Medulla oblongata (tissue), 1 donor: Measurements from ENCODE around the gene NCOA3.
"Not testable (repeated sequence)": the region's sequence is repeated elsewhere in the genome, so short reads cannot be mapped to it uniquely, and the experiment has no call there.

Experiments used
- DNase-seq: peaks from one replicate; pipeline ENCODE4 v3.0.0-alpha.2; 2015; ENCODE audit errors: extremely low spot score

The NCOA3 gene

DNA sequence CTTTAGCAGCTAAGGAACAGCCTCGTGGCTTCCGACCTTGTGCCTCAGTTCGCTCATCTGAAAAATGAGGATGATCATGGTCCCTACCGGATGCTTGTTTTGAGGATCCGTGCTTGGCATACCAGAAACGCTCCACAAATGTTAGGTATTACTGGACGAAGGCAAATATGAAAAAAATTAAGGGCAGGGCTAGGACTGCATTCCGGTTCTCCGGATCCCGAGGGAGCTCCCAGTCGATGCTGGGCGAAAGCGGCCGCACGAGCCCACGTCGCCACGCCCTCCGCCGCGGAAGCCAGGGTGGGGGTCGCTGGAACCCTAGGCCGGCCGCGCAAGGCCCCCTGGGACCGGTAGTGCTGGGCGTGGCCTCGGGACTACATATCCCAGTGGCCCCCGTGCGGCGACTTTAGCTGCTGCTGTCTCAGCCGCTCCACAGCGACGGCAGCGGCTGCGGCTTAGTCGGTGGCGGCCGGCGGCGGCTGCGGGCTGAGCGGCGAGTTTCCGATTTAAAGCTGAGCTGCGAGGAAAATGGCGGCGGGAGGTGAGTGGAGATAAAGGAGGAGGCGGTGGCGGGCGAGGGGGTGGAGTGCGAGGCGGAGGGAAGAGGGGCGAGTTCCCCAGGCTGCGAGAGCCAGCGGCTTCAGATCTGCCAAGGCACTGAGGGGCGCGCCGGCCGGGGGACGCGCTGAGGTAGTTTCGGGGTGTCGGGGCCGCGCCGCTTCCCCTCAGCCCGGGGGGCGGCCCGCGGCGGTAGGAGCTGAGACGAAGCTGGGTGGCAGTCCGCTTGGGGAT is at the start of gene NCOA3:
TSS of gene NCOA3 (plus strand) at position 406 of the 789 bp plus-strand sequence. CDS start 120,361 bp downstream, outside the sequence.
- DNase-seq = peak; percentile 93

DNA sequence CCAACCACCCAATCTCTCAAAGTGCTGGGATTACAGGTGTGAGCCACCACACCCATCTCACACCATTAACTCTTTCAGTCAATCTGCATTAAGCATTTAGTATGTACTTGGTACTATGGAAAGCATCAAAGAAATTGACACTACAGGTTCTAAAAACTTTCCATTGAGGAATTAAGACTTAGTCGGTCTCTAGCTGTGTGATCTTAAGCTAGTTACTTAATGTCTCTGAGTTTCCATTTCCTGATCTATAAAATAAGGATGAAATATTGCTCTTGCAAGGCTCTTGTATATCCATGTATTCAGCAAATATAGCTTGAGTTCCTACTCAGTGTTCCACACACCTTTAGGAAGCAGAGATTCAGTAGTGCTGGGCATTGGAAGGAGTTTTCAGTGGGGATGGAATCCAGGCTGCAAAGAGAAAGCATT is 48.9 kb upstream of the NCOA3 start:
- no peak for DNase-seq

DNA sequence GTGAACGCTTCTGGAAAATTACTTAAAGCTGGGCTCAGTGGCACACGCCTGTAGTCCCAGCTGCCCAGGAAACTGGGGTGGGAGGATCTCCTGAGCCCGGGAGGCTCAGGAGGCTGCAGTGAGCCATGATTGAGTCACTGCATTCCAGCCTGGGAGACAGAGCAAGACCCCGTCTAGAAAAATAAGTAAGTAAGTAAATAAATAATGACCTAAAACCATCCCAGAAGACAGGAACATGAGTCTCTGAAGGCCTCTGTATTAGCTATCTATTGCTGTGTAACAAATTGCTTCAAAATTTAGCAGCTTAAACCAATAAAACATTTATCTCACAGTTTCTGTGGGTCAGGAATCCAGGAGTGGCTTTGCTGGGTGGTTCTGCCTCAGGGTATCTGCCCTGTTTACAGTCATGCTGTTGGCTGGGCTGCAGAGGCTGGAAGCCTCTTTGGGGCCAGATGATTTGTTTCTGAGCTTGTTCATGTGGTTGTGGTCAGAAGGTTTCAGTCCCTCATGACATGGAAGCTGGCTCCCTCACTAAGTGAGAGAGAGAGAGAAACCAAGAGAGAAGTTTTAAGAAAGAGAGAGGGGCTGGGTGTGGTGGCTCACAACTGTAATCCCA is 48.4 kb upstream of the NCOA3 start:
- no peak for DNase-seq

DNA sequence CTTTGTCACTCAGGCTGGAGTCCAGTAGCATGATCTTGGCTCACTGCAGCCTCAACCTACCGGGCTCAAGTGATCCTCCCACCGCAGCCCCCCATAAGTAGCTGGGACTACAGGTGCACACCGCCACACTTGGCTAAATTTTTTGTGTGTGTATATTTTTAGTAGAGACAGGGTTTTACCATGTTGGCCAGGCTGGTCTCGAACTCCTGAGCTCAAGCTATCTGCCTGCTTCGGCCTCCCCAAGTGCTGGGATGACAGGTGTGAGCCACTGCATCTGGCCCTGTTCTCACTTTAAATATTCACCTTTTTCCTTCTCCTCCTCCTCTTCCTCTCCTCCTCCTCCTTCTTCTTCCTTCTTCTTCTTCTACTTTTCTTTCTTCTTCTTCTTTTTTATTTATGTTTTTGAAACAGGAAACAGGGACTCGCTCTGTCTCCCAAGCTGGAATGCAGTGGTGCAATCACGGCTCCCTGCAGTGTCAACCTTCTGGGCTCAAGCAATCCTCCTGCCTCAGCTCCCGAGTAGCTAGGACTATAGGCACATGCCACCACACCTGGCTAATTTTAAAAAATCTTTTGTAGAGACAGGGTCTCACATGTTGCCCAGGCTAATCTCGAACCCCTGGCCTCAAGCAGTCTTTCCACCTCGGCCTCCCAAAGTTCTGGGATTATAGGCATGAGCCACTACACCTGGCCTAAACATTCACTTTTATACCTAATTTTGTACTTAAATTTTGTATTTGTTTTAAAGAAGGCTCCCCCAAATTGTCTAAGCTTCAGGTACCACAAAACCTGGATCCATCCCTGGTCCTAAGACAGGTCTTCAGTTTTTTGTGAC is 47.2 kb upstream of the NCOA3 start:
- no peak for DNase-seq

DNA sequence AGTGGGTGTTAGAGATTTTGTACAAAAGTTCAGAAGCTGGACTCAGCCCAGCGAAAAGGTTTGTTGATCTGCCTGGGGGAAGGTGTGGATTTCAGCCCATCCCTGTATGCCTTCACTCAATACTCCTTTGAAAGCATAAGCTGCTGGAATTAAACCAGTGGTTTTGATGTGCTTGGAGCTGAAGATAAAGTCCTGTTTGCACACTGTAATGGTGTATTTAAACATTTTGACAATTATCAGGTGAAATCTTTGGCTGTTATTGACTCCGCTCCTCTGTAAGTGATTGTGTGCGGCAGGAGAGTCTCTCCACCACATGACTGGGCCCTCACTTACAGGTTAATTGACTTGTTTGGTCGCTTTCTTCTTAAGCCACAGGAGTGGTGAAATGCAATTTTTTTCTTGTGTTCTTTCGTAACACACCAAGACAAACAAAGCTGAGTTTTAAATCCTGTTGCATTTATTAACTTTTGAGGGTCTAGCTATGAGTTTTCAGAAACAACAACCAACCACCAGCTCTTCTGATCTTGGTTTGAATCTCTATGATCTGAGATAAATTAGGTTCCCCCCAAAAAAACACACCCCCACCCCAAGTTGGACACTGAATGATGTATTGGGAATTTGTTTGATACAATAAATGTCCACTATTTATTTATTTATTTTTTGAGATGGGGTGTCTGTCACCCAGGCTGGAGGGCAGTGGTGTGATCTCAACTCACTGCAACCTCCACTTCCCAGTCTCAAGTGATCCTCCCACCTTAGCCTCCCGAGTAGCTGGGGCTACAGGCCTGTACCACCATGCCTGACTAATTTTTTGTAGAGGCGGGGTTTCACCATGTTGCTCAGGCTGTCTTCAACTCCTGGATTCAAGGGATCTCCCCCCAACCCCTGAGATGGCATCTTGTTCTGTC is 46.3 kb upstream of the NCOA3 start:
- no peak for DNase-seq

DNA sequence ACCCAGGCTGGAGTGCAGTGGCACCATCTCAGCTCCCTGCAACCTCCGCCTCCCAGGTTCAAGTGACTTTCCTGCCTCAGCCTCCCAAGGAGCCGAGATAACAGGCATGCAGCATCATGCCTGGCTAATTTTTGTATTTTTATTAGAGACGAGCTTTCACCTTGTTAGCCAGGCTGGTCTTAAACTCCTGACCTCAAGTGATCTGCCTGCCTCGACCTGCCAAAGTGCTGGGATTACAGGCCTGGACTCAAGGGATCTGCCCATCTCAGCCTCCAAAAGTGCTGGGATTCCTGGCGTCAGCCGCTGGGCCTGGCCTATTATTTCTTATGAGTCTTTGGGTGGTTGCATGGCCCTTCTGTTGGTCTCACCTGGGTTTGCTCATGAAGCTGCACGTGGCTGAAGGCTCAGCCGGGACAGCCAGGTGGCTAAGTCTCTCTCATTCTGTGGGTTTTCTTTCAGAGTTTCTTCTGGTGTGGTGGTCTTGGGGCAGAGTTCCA is 45.6 kb upstream of the NCOA3 start:
- DNase-seq = no peak

DNA sequence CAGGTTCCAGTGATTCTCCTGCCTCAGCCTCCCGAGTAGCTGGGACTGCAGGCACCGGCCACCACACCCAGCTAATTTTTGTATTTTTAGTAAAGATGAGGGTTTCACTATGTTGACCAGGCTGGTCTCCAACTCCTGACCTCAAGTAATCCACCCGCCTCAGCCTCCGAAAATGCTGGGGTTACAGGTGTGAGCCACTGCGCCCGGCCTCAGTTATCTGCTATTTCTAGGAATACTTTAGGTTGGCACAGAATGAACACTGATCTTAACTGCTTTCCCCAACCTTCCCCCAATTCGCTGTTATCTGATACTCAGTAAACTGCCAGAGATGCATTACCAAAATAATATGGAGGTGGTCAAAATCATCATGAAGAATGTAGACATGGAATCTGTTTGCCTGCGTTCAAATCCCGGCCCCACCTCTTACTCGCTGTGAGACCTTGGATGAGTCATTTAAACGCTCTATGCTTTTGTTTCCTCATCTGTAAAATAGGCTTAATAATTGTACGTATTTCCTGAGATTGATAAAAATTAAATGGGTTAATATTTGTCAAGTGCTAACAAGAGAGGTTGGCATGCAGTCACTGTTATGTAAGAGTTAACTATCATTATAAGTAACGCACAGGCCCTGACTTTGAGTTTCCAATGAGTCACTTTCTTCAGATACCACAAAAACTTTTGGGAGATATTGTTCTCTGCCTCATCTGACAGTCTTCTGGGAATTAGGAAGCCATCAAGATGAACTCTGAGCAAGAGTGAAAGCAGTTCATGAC is 44.5 kb upstream of the NCOA3 start:
- no peak for DNase-seq

DNA sequence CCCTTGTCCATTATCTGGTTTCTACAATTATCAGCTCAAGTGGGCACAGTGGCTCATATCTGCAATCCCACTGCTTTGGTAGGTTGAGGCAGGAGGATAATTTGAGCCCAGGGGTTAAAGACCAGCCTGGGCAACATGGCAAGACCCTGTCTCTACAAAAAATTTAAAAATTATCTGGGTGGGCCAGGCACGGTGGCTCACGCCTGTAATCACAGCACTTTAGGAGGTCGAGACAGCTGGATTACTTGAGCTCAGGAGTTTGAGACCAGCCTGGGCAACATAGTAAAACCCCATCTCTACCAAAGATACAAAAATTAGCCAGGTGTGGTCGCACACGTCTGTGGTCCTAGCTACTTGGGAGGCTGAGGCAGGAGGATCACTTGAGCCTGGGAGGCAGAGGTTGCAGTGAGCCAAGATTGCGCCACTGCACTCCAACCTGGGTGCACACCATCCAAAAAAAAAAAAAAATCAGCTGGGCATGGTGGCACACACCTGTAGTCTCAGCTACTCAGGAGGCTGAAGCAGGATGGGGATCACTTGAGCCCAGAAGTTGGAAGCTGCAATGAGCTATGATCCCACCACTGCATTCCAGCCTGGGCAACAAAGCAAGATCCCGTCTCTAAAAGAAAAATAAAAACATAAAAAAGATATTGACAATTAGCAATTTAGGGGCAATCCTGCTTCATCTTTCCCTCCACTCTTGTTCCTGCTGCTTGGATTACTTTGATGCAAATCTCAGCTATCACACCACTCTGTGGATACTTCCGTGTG is 43.2 kb upstream of the NCOA3 start:
- not testable (repeated sequence) for DNase-seq

DNA sequence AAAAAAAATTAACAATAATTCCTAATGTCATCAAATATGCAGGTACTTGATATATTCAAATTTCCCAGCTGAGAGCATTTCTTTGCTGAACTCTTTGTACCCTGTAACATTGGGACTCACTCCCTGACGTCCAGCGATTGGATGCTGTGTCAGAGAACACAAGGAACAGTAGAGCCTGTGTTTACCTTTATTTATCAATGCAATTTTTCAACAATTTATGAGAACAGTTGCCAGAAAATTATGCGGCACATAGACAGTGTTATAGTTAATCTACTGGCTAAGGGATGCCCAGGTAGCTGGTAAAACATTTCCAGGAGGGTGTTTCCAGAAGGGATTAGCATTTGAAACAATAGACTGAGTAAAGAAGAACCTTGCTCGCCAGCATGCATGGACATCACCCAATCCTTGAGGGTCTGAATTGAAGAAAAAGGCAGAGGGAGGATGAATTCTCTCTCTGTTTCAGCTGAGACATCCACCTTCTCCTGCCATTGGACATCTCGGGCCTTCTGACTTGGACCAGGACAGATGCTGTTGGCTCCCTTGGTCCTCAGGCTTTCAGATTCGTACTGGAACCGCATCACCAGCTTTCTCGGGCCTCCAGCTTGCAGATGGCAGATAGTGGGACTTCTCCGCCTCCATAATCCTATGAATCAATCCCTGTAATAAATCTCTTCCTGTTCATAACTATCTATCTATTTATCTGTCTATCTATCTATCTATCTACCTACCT is 42.2 kb upstream of the NCOA3 start:
- no peak for DNase-seq

DNA sequence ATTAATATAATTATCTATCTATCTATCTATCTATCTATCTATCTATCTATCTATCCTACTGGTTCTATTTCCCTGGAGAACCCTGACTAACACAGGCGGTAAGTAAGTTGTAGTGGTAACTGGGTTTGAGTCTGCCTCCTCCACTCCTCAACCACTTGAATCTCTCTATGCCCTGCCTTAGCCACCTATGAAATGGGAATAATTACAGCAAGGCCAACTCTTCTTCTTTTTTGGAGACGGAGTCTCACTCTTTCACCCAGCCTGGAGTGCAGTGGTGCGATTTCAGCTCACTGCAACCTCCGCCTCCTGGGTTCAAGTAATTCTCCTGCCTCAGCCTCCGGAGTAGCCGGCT is 41.0 kb upstream of the NCOA3 start:
- not testable (repeated sequence) for DNase-seq

DNA sequence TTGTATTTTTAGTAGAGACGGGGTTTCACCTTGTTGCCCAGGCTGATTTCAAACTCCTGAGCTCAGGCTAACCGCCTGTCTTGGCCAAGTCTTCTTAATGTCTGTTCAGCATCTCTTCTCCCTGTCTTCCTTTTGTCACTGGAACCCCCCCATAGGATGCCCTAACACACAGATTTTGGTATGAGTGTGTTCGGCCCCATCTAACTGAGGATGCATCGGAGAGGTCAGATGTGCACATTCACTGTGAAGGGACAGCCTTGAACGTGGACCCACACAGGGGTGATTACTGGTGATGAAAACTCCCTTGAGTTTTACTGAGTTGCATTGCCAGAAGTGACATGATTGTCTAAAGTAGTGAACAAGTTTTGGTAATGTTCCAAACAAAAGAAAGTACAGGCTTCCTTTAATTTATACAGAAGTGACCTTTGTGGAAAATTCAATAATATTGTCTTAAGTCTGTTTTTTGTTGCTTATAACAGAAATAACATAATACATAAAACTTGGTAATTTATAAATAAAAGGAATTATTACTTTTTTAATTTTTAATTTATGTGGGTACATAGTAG is 40.5 kb upstream of the NCOA3 start:
- no peak for DNase-seq

DNA sequence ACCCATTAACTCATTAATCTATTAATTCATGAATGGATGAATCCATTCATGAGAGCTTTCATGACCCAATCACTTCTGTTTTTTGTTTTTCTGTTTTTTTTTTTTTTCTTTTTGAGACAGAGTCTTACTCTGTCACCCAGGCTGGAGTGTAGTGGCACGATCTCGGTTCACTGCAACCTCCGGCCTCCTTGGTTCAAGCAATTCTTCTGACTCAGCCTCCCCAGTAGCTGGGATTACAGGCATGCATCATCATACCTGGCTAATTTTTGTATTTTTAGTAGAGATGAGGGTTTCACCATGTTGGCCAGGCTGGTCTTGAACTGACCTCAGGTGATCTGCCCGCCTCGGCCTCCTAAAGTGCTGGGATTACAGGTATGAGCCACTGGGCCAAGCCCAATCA is 39.8 kb upstream of the NCOA3 start:
- DNase-seq = not testable (repeated sequence)

DNA sequence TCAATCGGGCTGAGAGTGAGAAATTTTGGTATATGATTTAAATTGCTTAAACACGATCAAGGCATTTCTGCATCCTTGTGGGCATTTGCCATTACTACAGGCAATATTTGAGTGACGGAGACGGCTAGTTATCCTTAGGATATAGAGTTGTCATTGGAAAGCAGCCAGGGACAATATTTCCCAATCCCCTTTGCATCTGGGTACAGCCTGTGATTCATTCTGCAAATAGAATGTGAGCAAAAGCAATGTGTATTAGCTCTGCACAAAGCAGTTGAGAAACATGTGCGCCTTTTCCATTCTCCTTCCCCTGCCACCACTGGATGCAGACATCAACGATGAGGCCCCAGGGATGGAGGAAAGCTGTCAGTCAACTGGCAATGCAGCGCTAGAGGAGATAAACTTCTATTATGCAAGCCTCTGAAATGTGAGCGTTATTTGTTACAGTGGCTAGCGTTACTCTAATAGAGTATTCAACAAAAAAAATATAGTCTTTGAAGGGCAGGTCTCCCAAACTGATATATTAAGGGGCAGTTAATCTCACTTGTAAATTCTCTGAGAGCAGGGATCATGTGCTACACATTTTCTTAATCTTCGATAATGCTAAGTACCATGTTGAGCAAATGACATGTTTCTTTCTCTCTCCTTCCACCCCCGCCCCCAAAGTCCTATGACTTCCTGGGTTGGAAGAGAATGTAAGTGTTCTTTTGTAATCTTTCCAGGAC is 37.1 kb upstream of the NCOA3 start:
- no peak for DNase-seq

DNA sequence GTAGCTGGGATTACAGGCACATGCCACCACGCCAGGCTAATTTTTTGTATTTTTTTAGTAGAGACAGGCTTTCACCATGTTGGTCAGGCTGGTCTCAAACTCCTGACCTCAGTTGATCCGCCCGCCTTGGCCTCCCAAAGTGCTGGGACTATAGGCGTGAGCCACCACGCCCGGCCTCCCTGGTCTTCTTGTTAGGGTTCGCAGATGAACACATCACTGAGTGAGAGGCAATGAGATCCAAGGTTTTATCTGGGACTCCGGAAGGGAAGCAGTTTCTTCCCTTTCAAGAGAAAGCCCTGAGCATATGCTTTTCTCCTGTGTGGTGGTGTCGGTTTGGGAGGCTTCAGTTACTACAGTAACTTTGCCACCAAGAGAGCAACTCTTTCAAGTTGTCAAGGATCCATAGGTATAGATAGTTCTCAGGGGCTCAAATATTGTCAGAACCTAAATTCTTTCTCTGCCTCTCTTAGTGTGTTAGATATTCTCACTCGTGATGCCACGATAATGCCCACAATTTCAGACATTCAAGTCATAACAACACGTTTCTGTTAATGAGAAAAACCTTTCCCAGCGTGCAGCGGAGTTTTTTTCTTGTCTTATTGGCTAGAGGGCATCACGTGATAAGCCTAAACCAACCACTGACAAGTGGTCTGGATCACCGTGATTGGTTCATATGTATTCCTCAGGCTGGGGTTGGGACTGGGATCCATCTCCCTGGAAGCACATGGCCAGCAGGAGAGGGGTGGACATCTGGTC is 36.2 kb upstream of the NCOA3 start:
- DNase-seq = no peak

DNA sequence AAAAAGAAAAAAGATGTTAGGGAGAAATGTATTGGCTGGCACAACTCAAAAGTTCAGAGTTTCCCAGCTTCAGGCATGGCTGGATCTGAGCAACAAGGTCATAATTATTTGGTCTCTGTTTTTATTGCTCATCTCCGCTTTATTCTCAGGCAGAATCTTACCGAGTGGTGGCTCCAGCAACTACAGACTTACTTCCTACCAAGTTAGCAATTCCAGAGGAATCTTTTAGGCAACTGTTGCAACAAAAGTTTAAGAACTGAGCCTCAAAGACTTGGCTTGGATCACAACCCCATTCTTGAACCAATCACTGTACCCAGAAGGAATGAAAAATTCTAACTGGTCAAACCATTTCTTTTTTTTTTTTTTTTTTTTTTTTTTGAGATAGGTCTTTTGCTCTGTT is 35.5 kb upstream of the NCOA3 start:
- DNase-seq = no peak

DNA sequence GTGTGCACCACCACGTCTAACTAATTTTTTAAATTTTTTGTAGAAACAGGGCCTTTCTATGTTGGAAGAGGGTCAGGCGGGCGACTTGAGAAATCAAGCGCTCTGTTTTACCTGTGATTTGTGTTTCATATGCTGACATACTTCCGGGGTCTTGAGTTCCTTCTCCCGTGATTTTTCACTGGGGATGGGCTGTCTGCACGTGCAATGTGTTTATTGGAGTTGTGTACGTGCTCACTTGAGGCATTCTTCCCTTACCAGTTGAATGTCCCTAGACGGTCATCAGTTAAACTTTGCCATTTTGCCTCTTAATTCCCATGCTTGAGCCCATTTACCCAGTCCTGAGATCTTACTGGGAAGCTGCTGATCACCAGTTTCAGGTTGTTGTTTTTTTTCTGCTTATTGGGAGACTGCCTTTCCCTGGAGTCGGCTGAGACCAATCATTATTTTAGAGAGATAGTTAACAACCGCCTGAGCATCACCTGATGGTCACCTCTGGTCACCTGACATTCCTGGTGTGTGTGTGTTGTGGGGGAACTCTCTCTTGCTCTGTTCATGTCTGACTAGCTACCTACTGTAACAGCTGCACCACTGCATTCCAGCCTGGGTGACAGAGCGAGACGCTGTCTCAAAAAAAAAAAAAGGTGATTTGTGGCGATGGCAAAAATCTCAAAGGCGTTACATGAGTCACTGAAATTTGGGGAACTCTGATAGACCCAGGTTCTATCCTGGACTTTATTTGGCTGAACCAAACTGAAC is 34.8 kb upstream of the NCOA3 start:
- no peak for DNase-seq
